Spleen (tissue), 7 donors: ENCODE results near the gene DSN1.

Source experiments
- POLR2A ChIP-seq, 3 donors: fragments of 450-650 bp; IDR thresholded peaks; one replicate each; pipeline ENCODE4 v1.5.1; 2017; ENCODE audit warnings: antibody characterized with exemption in 3 of 3, mild to moderate bottlenecking in 1 of 3
- POLR2AphosphoS5 ChIP-seq, 3 donors: sonication (generic); formaldehyde crosslinking; IDR thresholded peaks; one replicate each; pipeline ENCODE4 v1.5.1; 2017; ENCODE audit warnings: antibody characterized with exemption in 3 of 3
- TF ChIP-seq, protein P1 (sequence below), 11 experiments: fragments of 200-600 bp in 7 of 11; fragments of 450-650 bp in 4 of 11; sonication (generic) in 4 of 11; IDR thresholded peaks in 8 of 11; conservative IDR thresholded peaks in 3 of 11; 1 replicate in 7 of 11; 2 replicates in 4 of 11; pipeline versions ENCODE4 v1.4.0 to v1.8.0; 2016 to 2021; ENCODE audit warnings: antibody characterized with exemption in 11 of 11, inconsistent platforms in 4 of 11, mild to moderate bottlenecking in 1 of 11
- donor health status: DM: no; HTN: no; CAD: no; lungs with moderate emphysema.
- donor health status: DM: no; HTN: no; CAD: no.
- donor health status: DM: no; HTN: no; CAD: no.

GRCh38 chr20:36804425-36804824 is 30.9 kb upstream of the DSN1 start:
- TF ChIP-seq POLR2A (IDR thresholded peaks at IDR 0.05) = no peak
- TF ChIP-seq, protein P1, sequence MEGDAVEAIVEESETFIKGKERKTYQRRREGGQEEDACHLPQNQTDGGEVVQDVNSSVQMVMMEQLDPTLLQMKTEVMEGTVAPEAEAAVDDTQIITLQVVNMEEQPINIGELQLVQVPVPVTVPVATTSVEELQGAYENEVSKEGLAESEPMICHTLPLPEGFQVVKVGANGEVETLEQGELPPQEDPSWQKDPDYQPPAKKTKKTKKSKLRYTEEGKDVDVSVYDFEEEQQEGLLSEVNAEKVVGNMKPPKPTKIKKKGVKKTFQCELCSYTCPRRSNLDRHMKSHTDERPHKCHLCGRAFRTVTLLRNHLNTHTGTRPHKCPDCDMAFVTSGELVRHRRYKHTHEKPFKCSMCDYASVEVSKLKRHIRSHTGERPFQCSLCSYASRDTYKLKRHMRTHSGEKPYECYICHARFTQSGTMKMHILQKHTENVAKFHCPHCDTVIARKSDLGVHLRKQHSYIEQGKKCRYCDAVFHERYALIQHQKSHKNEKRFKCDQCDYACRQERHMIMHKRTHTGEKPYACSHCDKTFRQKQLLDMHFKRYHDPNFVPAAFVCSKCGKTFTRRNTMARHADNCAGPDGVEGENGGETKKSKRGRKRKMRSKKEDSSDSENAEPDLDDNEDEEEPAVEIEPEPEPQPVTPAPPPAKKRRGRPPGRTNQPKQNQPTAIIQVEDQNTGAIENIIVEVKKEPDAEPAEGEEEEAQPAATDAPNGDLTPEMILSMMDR (IDR thresholded peaks at IDR 0.05 in 8 of 11, conservative IDR thresholded peaks at IDR 0.05 in 3 of 11) = no peak
- no peak for TF ChIP-seq POLR2AphosphoS5 (IDR thresholded peaks at IDR 0.05)
